GM23338 (cell line): ENCODE measurements around the gene LCA5. TPM values are rescaled to one million over a fixed set of nuclear protein-coding genes. Genes with fewer than 3 reads are reported as not detected.

Experiments
- ATAC-seq: fragments of 200-7000 bp; cut with Tn5 transposase; 3 replicates; pipeline ENCODE4 v1.9.1; 2020
- DNase-seq: peaks from one replicate; pipeline ENCODE4 v3.0.0-alpha.2; 2015; ENCODE audit warnings: low spot score
- H2AFZ ChIP-seq: fragments of 200-600 bp; sonication (generic); 2 replicates; pipeline ENCODE4 v1.8.0; 2016; ENCODE audit warnings: antibody characterized with exemption, mild to moderate bottlenecking, moderate library complexity
- H3F3A ChIP-seq: fragments of 200-600 bp; sonication (generic); replicated peaks from 2 replicates; pipeline ENCODE4 v1.8.0; 2017; ENCODE audit warnings: antibody characterized with exemption, mixed run types, low read depth
- H3K27ac ChIP-seq: fragments of 200-600 bp; sonication (generic); 2 replicates; pipeline ENCODE4 v1.6.1; 2016; ENCODE audit warnings: low read depth
- H3K27me3 ChIP-seq: fragments of 200-600 bp; sonication (generic); 2 replicates; pipeline ENCODE4 v1.8.0; 2016; ENCODE audit warnings: mild to moderate bottlenecking, mixed run types, moderate library complexity; ENCODE audit not compliant: insufficient read depth
- H3K36me3 ChIP-seq: fragments of 200-600 bp; sonication (generic); 2 replicates; pipeline ENCODE4 v1.8.0; 2016; ENCODE audit warnings: mild to moderate bottlenecking; ENCODE audit not compliant: insufficient read depth
- H3K4me1 ChIP-seq: fragments of 200-600 bp; sonication (generic); 2 replicates; pipeline ENCODE4 v1.8.0; 2016; ENCODE audit warnings: mild to moderate bottlenecking, moderate library complexity; ENCODE audit not compliant: insufficient read depth
- H3K4me2 ChIP-seq: fragments of 200-600 bp; sonication (generic); 2 replicates; pipeline ENCODE4 v1.7.1; 2017; ENCODE audit warnings: mixed run types
- H3K4me3 ChIP-seq: fragments of 200-600 bp; sonication (generic); 2 replicates; pipeline ENCODE4 v1.6.1; 2016; ENCODE audit warnings: mixed run types
- H3K79me2 ChIP-seq: fragments of 200-600 bp; sonication (generic); replicated peaks from 2 replicates; pipeline ENCODE4 v1.8.0; 2017; ENCODE audit warnings: mild to moderate bottlenecking; ENCODE audit not compliant: insufficient read depth
- H3K9me2 ChIP-seq: fragments of 200-600 bp; sonication (generic); 2 replicates; pipeline ENCODE4 v1.8.0; 2017; ENCODE audit not compliant: insufficient read depth
- H4K20me1 ChIP-seq: fragments of 200-600 bp; sonication (generic); replicated peaks from 2 replicates; pipeline ENCODE4 v1.8.0; 2017; ENCODE audit warnings: mild to moderate bottlenecking; ENCODE audit not compliant: insufficient read depth
- H3K27ac Mint-ChIP-seq: 2 replicates; pipeline ENCODE4 v1.8.0; 2020; ENCODE audit warnings: inconsistent platforms, mild to moderate bottlenecking, moderate library complexity, mixed read lengths
- H3K27me3 Mint-ChIP-seq: 3 replicates; pipeline ENCODE4 v1.8.0; 2022; ENCODE audit warnings: low read depth, mild to moderate bottlenecking, moderate library complexity, mixed read lengths, inconsistent platforms; ENCODE audit not compliant: insufficient read depth, poor library complexity
- H3K36me3 Mint-ChIP-seq: 3 replicates; pipeline ENCODE4 v1.8.0; 2021; ENCODE audit warnings: low read depth, mild to moderate bottlenecking, inconsistent platforms, moderate library complexity, mixed read lengths
- H3K4me1 Mint-ChIP-seq: 3 replicates; pipeline ENCODE4 v1.8.0; 2020; ENCODE audit warnings: mild to moderate bottlenecking, inconsistent platforms, mixed read lengths
- H3K4me3 Mint-ChIP-seq: 3 replicates; pipeline ENCODE4 v1.8.0; 2021; ENCODE audit warnings: moderate library complexity, mild to moderate bottlenecking, inconsistent platforms, mixed read lengths
- H3K9me3 Mint-ChIP-seq: 3 replicates; pipeline ENCODE4 v1.8.0; 2020; ENCODE audit warnings: moderate library complexity, mild to moderate bottlenecking, inconsistent platforms, mixed read lengths
- CREB1 ChIP-seq: fragments of 250-450 bp; sonication (Bioruptor Pico); IDR thresholded peaks from 2 replicates; pipeline ENCODE4 v1.5.0; 2020; ENCODE audit warnings: low read depth, mild to moderate bottlenecking, moderate library complexity
- CTCF ChIP-seq, 2 experiments: fragments of 200-600 bp in 1 of 2; sonication (generic) in 1 of 2; conservative IDR thresholded peaks; 2 replicates each; pipeline versions ENCODE4 v1.5.1 to v1.6.1; 2016 to 2017; ENCODE audit warnings: antibody characterized with exemption in 2 of 2, low read depth in 2 of 2, mild to moderate bottlenecking in 2 of 2, moderate library complexity in 1 of 2
- ETS1 ChIP-seq: IDR thresholded peaks from 2 replicates; pipeline ENCODE4 v1.6.1; 2016; ENCODE audit warnings: antibody characterized with exemption
- EZH2phosphoT487 ChIP-seq: fragments of 200-600 bp; sonication (generic); IDR thresholded peaks from one replicate; pipeline ENCODE4 v1.8.1; 2018; ENCODE audit warnings: antibody characterized with exemption; ENCODE audit not compliant: unreplicated experiment
- JUNB ChIP-seq: IDR thresholded peaks from one replicate; pipeline ENCODE4 v1.6.1; 2016; ENCODE audit warnings: antibody characterized with exemption; ENCODE audit not compliant: unreplicated experiment
- NANOG ChIP-seq: IDR thresholded peaks from 2 replicates; pipeline ENCODE4 v1.6.1; 2016; ENCODE audit warnings: antibody characterized with exemption, borderline replicate concordance
- POLR2AphosphoS5 ChIP-seq: IDR thresholded peaks from 2 replicates; pipeline ENCODE4 v1.6.1; 2016; ENCODE audit warnings: antibody characterized with exemption, low read depth
- REST ChIP-seq: IDR thresholded peaks from one replicate; pipeline ENCODE4 v1.6.1; 2018; ENCODE audit warnings: antibody characterized with exemption; ENCODE audit not compliant: unreplicated experiment
- ZNF114 ChIP-seq: fragments of 250-450 bp; sonication (Bioruptor Pico); IDR thresholded peaks from 2 replicates; pipeline ENCODE4 v1.5.0; 2020; ENCODE audit warnings: mild to moderate bottlenecking, moderate library complexity
- ZNF331 ChIP-seq: fragments of 250-450 bp; sonication (Bioruptor Pico); IDR thresholded peaks from 2 replicates; pipeline ENCODE4 v1.5.0; 2020; ENCODE audit warnings: low read depth, mild to moderate bottlenecking, moderate library complexity
- polyA plus RNA-seq: library from polyadenylated mRNA; unstranded; fragments of >200 nt; fragmentation: Nextera tagmentation; extraction: Ambion mirVana; gene quantifications from 2 replicates; pipeline ENCODE4 v1.2.1, GENCODE V29; 2016
- total RNA-seq: library from RNA; depleted of rRNA; stranded (reverse); fragments of >200 nt; shearing (Covaris generic); gene quantifications from 2 replicates; pipeline ENCODE4 v1.2.3, GENCODE V29; 2014

LCA5 gene
- total and polyA plus RNA-seq, 2 experiments from 2014 or later = 4.2 TPM

DNA sequence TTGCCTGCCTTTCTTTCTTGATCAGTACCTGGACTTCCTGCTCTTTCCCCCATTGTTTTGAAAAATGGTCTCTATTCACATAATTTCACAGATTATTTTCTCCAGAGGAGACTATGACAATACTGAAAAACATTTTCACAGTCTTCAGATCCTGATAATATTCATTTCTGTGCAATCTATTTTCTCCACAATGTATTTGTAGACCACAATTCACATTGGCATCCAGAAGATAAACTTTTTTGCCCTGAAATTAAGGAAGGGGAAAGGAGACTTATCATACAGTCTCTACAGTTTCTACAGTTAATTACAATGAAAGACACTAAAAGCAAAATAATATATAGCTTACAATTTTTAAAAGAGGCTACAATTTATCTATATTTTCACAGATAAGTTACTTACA, 18.4 kb downstream of the LCA5 start:
- H3K4me1 Mint-ChIP-seq = peaks cover 5% of the 10 kb centered on the region; the same call in 2 of the 3 replicates
- no peak for TF ChIP-seq ZNF331 (CRISPR knock-in tag)
- no peak for TF ChIP-seq JUNB
- TF ChIP-seq EZH2phosphoT487 = no peak
- no peak for TF ChIP-seq CTCF (conservative IDR thresholded peaks at IDR 0.05; ENCODE audit: low read depth in 2 of 2)
- Histone ChIP-seq H2AFZ (no peak overlapping the region), H3K4me1 (peaks cover 13% of the 10 kb centered on the region; the same call in 1 of the 2 replicates), H3K36me3 (no peaks in the 10 kb centered on the region), H4K20me1 (no peaks in the 10 kb centered on the region), H3K27me3 (no peaks in the 10 kb centered on the region), H3K4me3 (no peak overlapping the region), H3K9me2 (no peaks in the 10 kb centered on the region), H3K27ac (no peak overlapping the region), H3K79me2 (no peaks in the 10 kb centered on the region), H3F3A (no peaks in the 10 kb centered on the region), H3K4me2 (no peak overlapping the region)
- no peak overlapping the region for H3K27ac Mint-ChIP-seq
- no peaks in the 10 kb centered on the region for H3K9me3 Mint-ChIP-seq
- H3K4me3 Mint-ChIP-seq = no peak overlapping the region
- DNase-seq (no peak), ATAC-seq (no peak)
- no peaks in the 10 kb centered on the region for H3K36me3 Mint-ChIP-seq
- H3K27me3 Mint-ChIP-seq = no peaks in the 10 kb centered on the region

GRCh38 chr6:79515436-79515835, 21.8 kb downstream of the LCA5 start:
- H3K27ac ChIP-seq = no peak overlapping the region
- no peaks in the 10 kb centered on the region for H3K9me2 ChIP-seq
- no peaks in the 10 kb centered on the region; the same call in 1 of the 3 replicates for H3K36me3 Mint-ChIP-seq
- H2AFZ ChIP-seq = no peak overlapping the region
- H3K36me3 ChIP-seq = no peaks in the 10 kb centered on the region
- no peaks in the 10 kb centered on the region for H3F3A ChIP-seq
- no peaks in the 10 kb centered on the region for H3K4me1 Mint-ChIP-seq
- peaks cover 4% of the 10 kb centered on the region; the same call in 1 of the 2 replicates for H3K4me1 ChIP-seq
- no peak overlapping the region for H3K4me3 ChIP-seq
- H3K9me3 Mint-ChIP-seq = no peaks in the 10 kb centered on the region; the same call in 1 of the 3 replicates
- H3K27me3 Mint-ChIP-seq = no peaks in the 10 kb centered on the region
- H4K20me1 ChIP-seq = no peaks in the 10 kb centered on the region
- H3K27me3 ChIP-seq = no peaks in the 10 kb centered on the region
- no peak overlapping the region for H3K4me3 Mint-ChIP-seq
- H3K27ac Mint-ChIP-seq = no peak overlapping the region
- ATAC-seq (no peak), DNase-seq (no peak)
- no peaks in the 10 kb centered on the region for H3K79me2 ChIP-seq
- H3K4me2 ChIP-seq = no peak overlapping the region
- TF ChIP-seq CREB1 (CRISPR knock-in tag) = no peak
- no peak for TF ChIP-seq EZH2phosphoT487
- no peak for TF ChIP-seq POLR2AphosphoS5
- no peak for TF ChIP-seq ZNF114 (CRISPR knock-in tag)
- TF ChIP-seq CTCF (conservative IDR thresholded peaks at IDR 0.05; ENCODE audit: low read depth in 2 of 2) = no peak
- TF ChIP-seq NANOG = no peak
- TF ChIP-seq JUNB = no peak
- TF ChIP-seq REST = no peak
- no peak for TF ChIP-seq ZNF331 (CRISPR knock-in tag)
- no peak for TF ChIP-seq ETS1
